GM21786 (cell line): ENCODE data around the gene FPGS.
A peak's percentile ranks its signal among the peaks of the same experiment; 100 is the strongest.
"Not testable (repeated sequence)": the region's sequence is repeated elsewhere in the genome, so short reads cannot be mapped to it uniquely, and the experiment has no call there.

Source experiments
- ATAC-seq: cut with Tn5 transposase; IDR thresholded peaks from one replicate; pipeline ENCODE4 v1.9.1; 2021; ENCODE audit not compliant: unreplicated experiment

The FPGS gene, protein sequence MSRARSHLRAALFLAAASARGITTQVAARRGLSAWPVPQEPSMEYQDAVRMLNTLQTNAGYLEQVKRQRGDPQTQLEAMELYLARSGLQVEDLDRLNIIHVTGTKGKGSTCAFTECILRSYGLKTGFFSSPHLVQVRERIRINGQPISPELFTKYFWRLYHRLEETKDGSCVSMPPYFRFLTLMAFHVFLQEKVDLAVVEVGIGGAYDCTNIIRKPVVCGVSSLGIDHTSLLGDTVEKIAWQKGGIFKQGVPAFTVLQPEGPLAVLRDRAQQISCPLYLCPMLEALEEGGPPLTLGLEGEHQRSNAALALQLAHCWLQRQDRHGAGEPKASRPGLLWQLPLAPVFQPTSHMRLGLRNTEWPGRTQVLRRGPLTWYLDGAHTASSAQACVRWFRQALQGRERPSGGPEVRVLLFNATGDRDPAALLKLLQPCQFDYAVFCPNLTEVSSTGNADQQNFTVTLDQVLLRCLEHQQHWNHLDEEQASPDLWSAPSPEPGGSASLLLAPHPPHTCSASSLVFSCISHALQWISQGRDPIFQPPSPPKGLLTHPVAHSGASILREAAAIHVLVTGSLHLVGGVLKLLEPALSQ

DNA sequence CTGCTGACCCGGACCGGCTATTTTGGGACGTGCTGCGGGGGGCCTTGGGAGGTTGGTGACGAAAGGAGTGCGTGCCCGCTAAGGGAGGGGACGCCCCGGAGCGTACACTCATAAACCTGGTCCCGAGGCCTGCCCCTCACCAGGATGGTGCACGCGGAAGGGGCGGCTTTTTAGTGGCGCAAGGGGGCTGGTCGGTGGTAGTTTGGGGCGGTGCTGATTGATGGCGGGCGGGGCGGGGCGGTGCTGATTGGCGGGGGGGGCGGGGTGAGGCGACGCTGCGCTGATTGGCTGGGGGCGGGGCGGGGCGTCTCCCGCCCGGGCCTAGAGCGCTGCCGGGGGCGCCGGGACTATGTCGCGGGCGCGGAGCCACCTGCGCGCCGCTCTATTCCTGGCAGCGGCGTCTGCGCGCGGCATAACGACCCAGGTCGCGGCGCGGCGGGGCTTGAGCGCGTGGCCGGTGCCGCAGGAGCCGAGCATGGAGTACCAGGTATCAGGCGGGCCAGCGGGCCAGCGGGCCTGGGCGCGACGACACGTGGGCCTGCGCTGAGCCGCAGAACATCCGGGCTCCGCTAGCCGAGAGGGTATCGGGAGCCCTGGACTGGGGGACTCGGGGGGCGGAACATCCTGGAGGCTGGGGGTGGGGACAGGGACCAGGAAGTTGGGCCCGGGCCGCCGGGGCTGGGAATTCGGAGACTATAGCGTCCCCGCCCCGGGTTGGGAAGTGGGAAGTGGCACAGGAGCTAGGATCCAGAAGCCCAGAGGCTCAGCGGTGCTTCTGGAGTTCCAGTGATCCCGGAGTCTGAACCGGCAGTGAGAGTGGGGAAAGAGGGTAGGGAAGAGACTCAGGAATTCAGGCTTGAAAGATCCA lies at the start of gene FPGS:
TSS of gene FPGS (plus strand) at position 307 of the 868 bp plus-strand sequence. CDS start at position 350, 43 bp downstream.
- ATAC-seq = peak; percentile 77

GRCh38 chr9:127753148-127753547 lies 49.5 kb upstream of the FPGS start:
- ATAC-seq = no peak

- no peak for ATAC-seq
These were observed 49.1 kb upstream of the FPGS start for GRCh38 chr9:127753622-127754021.

- no peak for ATAC-seq
These were observed 48.3 kb upstream of the FPGS start for GRCh38 chr9:127754099-127755060.

DNA sequence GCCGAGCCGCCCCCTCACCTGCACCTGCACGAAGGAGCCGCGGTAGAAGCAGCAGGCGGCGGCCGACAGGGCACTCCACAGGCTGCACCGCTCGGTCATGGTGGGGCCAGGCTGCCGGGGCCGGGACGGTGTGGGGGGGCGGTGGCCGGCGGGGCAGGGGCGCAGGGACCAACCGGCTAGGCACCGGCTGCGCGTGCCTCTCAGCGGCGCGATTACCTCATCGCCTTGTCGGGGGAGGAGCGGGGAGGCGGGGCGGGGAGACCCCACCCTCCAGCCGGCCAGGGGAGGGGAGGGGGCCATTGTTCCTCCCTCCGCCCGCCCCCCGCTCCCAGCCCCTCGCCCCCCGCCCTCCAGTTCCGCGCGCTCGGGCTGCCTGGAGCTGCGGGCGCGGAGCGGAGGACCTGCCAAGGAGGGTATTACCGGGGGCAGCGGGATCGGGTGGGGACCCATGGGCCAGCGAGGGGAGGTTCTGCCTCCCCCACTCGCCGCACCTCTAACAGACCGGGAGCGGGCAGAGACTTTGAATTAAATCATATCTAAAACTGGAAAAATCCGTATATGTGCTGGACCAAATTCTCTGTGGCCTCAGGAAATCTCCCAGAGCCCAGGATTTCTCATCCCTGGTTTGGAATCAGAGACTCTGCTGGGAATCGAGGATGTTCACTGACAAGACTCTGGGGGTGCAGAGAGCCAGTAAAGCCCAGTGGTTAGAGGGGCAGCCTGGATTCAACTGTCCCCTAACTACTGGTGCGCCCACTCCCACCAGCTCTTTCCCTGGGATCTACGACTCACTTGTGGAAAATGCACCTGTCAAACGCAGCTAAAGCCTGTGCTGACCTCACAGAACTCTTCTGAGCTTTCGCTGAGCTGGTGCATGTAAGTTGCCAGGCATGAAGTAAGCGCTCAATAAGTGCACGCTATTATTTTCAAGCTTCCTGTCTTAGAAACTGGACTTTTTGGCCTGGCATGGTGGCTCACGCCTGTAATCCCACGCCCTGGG lies 47.3 kb upstream of the FPGS start:
- no peak for ATAC-seq

- no peak for ATAC-seq
These were observed 46.4 kb upstream of the FPGS start for GRCh38 chr9:127756233-127756632.

DNA sequence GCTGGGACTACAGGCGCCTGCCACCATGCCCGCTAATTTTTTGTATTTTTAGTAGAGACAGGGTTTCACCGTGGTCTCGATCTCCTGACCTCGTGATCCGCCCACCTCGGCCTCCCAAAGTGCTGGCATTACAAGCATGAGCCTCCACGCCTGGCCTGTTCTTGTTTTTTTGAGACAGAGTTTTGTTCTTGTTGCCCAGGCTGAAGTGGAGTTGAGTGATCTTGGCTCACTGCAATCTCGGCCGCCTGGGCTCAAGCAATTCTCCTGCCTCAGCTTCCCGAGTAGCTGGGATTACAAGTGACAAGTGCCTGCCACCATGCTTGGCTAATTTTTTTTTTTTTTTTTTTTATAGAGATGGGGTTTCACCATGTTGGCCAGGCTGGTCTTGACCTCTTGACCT lies 45.9 kb upstream of the FPGS start:
- not testable (repeated sequence) for ATAC-seq

- no peak for ATAC-seq
These were observed 43.8 kb upstream of the FPGS start for GRCh38 chr9:127758843-127759242.

DNA sequence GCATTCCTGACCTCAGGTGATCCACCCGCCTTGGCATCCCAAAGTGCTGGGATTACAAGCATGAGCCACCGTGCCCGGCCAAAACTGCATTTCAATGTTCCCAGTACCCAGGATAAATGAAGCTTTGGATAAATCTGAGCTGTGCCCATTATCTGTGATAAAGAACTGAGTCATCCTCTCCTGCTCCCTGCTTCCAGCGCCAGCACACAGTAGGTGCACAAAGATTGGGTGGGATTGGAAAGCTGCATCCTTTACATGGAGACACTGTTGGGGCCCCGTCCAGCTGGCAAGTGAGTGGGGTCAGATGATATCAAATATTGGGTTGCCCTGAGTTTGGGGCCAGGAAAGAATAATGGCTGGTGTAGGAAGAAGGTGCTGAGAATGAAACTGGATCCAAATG lies 41.6 kb upstream of the FPGS start:
- ATAC-seq = no peak

DNA sequence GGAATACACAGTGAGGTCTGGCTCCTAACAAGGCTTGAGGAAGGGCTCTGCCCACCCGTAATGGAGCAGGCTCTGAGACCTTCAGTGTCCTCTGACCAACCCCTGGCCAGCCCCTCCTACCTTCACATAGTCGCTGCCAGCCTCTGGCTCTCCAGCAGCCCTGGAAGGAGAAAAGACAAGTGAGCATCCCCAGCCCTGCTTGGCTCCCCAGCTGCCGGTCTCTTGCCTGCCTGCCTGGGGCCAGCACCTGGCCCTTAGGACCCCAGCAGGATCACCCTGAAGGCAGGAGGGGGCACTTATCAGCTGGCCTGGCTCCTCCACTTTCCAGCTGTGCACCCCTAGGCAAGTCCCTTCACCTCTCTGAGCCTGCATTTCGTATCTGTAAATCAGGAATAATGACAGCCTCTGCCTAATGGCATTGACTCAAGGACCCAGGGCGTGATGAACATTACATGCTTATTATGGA lies 41.2 kb upstream of the FPGS start:
- ATAC-seq = no peak

- ATAC-seq = no peak
These were observed 40.5 kb upstream of the FPGS start for GRCh38 chr9:127762111-127762676.

GRCh38 chr9:127763918-127764384 lies 38.7 kb upstream of the FPGS start:
- no peak for ATAC-seq

- ATAC-seq = no peak
These were observed 37.3 kb upstream of the FPGS start for GRCh38 chr9:127765418-127765817.

DNA sequence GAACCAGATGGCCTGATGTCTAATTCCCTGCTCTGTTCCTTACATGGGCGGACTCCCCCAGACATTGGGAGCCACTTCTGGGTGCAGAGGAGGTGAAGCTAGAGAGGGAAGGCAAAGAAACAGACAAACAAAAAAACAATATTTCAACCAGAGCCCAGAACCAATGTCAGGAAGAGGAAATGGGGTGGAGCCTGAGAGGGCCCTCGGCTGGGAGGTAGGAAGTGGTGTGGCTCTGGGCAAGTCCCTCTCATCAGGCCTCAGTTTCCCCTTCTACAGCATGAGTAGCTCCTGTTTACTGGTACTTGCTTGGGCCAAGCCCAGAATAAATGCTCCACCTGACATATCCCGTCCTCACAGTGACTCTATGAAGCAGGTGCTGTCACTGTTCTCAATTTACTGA lies 35.3 kb upstream of the FPGS start:
- ATAC-seq = no peak

- no peak for ATAC-seq
These were observed 34.8 kb upstream of the FPGS start for GRCh38 chr9:127767909-127768331.

DNA sequence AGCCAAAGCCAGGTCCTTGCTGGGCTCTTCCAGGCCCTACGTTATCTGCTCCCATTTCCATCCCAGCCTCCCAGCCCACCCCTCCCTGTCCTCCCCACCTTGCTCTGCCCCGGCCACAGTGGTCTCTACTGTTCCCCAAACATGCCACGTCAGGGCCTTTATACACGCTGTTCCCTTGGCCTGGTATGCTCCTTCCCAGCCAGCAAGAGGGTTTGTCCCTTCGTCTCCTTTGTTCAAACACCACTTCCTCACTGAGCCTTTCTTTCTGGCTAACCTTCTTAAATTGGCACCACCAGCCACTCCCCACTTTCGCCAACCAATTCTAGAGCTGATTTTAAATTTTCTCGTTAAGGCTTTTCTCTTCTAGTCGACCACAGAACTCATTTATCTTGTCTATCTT lies 34.0 kb upstream of the FPGS start:
- no peak for ATAC-seq

DNA sequence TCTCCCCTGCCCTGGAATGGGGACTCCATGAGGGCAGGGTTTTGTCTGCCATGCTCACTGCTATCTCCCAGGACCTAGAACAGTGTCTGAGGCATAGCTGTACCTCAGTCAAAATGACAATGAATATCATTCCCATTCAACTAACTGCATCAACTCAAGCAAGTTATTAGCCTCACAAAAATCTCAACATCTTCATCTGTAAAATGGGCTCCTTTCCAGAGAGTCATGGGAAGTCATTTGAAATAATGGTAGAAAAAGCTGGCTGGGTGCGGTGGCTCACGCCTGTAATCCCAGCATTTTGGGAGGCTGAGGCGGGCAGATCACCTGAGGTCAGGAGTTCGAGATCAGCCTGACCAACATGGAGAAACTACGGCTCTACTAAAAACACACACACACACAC lies 33.6 kb upstream of the FPGS start:
- ATAC-seq = no peak

DNA sequence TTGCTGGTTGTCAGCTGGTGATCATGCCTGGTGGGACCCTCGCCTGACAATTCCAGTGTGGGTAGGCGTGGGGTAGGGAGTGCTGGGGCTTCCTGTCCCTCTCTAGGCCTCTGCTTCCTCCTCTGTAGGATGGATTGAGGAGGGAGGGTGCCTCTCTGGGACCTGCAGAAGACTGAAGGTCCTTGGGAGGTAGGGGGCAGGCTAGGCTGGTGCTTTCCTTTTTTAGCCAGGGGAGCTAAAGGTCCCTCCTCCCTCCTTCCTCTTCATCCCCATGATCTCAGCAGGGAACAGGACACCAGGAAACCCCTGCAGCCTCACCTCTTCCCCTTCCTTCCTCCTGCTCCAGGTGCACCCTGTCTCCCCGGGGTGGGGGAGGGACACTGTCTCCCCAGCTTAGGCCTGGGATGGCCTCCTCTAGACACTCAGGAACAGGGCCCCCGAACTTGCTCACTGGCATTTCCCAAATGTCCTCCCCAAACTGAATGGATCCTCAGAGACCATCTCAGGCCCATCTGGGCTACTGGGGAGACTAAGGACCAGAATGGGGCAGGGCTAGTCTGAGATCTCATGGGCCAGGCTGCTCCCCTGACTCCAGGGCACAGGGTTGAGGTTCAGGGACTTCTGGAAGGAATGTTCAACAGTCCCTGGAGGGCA lies 32.6 kb upstream of the FPGS start:
- ATAC-seq = no peak
